NCI-H2081 treated with DMSO at 0.1 percent for 48 hours (cell line): Measurements from ENCODE around the gene PEX3.

Experiments used
- DNase-seq: peaks from one replicate; lab custom pipeline; 2025; lab: John Stamatoyannopoulos, UW

Gene PEX3

GRCh38 chr6:143539106-143539505 is 88.5 kb downstream of the PEX3 start:
- no peak for DNase-seq

- no peak for DNase-seq
Observed at GRCh38 chr6:143539734-143540133, 89.1 kb downstream of the PEX3 start.

GRCh38 chr6:143540192-143540591 is 89.6 kb downstream of the PEX3 start:
- no peak for DNase-seq
